D721Med (cell line): ENCODE results near the gene CMC2.
A peak's percentile ranks its signal among the peaks of the same experiment; 100 is the strongest.

ENCODE experiments used
- DNase-seq: peaks from one replicate; pipeline ENCODE4 v3.0.0; 2011; ENCODE audit warnings: low spot score; ENCODE audit not compliant: insufficient read length
- FAIRE-seq: peaks from 2 replicates; lab custom pipeline; 2011; peaks lifted over from hg19 to GRCh38; lab: Jason Lieb, UNC
- TF ChIP-seq, protein P1 (sequence below): IDR thresholded peaks from 2 replicates; pipeline ENCODE4 v1.5.1; 2012; ENCODE audit warnings: mild to moderate bottlenecking, control low read depth; ENCODE audit not compliant: insufficient read depth; ENCODE audit errors: missing control alignments

The CMC2 gene

GRCh38 chr16:81014672-81015071 lies 8.0 kb upstream of the CMC2 start:
- TF ChIP-seq, protein P1, sequence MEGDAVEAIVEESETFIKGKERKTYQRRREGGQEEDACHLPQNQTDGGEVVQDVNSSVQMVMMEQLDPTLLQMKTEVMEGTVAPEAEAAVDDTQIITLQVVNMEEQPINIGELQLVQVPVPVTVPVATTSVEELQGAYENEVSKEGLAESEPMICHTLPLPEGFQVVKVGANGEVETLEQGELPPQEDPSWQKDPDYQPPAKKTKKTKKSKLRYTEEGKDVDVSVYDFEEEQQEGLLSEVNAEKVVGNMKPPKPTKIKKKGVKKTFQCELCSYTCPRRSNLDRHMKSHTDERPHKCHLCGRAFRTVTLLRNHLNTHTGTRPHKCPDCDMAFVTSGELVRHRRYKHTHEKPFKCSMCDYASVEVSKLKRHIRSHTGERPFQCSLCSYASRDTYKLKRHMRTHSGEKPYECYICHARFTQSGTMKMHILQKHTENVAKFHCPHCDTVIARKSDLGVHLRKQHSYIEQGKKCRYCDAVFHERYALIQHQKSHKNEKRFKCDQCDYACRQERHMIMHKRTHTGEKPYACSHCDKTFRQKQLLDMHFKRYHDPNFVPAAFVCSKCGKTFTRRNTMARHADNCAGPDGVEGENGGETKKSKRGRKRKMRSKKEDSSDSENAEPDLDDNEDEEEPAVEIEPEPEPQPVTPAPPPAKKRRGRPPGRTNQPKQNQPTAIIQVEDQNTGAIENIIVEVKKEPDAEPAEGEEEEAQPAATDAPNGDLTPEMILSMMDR, result no peak
- no peak for FAIRE-seq
- no peak for DNase-seq

DNA sequence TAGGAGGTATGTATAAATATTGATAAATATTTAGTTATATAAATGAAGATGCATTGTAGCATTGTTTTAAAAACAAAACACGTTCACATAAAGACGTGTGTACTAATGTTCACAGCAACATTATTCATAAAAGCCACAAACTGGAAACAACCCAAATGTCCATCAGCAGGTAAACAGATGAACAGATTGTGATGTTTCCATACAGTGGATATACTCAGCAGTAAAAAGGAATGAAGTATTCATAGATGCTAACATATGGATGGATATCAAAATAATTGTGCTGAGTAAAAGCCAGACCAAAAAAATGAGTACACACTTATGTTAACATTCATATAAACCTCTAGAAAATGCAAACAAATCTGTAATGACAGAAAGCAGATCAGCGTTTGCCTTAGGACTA lies 6.3 kb upstream of the CMC2 start:
- TF ChIP-seq, protein P1, result no peak
- FAIRE-seq, result no peak
- no peak for DNase-seq

GRCh38 chr16:81008505-81008789 lies 1.8 kb upstream of the CMC2 start:
- FAIRE-seq, result no peak
- TF ChIP-seq, protein P1, result no peak

DNA sequence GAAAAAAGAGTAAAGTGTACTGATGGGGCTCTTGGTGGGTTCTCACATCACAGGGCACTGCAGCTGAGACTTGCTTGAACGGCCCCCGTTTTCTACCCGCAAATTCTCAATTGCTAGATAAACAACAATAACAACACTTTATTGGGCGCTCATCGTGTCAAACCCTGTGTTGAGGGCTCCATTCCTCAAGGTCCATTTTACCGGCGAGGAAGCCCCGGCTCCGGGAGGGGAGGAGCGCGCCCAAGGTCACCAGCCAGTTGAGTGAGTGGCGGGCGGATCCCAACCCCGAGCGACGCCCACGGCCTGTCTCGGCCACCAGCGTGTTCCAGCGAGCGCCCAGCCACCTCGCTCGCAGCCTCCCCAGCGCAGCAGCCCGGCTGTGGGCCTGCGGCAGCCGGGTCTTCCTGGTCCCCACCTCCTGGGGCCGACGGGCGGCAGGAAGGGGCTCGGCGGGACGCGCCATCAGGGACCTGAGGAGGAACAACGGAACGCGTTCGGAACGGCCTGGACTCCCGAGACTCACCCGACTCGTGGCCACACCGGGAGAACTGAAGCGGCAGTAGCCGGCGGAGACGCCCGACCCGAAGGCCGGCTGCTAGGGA lies 373 bp downstream of the CMC2 start:
- TF ChIP-seq, protein P1, result no peak
- FAIRE-seq (no peak), DNase-seq (no peak)

More at GRCh38 chr16:81008505-81008789, 1.8 kb upstream of the CMC2 start:
- DNase-seq, result no peak

- FAIRE-seq, result no peak
- no peak for DNase-seq
- TF ChIP-seq, protein P1, result no peak
Measured at GRCh38 chr16:81005610-81006161, 999 bp downstream of the CMC2 start.

- DNase-seq, result no peak
- TF ChIP-seq, protein P1, result peak; percentile 66
- no peak for FAIRE-seq
Measured at GRCh38 chr16:81004646-81005353, 1.9 kb downstream of the CMC2 start.
